Suprapubic skin (tissue), 3 donors: ENCODE data around the gene HNRNPF.

Experiments
- EP300 ChIP-seq: sonication (generic); formaldehyde crosslinking; IDR thresholded peaks from one replicate; pipeline ENCODE4 v1.6.1; 2017; ENCODE audit warnings: antibody characterized with exemption
- POLR2A ChIP-seq, 2 donors: fragments of 450-650 bp; IDR thresholded peaks; one replicate each; pipeline ENCODE4 v1.6.1; 2017; ENCODE audit warnings: antibody characterized with exemption in 2 of 2, mild to moderate bottlenecking in 2 of 2, moderate library complexity in 2 of 2
- TF ChIP-seq, protein P1 (sequence below), 2 donors: fragments of 200-600 bp in 1 of 2; fragments of 450-650 bp in 1 of 2; sonication (generic) in 1 of 2; IDR thresholded peaks; one replicate each; pipeline ENCODE4 v1.5.1; 2016 to 2019; ENCODE audit warnings: antibody characterized with exemption in 2 of 2, mild to moderate bottlenecking in 1 of 2, moderate library complexity in 1 of 2

DNA sequence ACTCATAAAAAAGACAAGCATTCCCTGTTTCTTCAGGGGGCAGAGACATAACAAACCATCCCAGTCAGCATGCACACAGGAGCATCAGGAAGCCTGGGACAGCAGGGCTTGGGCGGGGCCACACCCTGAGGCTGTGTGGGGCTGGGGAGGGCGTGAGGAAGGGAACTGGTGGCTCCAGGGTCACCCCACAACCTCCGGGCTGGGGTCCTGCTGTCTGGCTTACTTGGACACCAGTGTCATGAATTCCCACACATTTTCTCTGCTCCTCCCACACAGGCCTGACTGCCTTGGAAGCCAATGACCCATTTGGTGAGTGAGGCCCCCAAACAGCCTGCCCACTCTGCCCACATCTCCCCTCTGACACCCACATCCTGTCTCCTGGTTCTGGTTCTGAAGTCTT is 34.8 kb downstream of the HNRNPF start:
- TF ChIP-seq, protein P1, sequence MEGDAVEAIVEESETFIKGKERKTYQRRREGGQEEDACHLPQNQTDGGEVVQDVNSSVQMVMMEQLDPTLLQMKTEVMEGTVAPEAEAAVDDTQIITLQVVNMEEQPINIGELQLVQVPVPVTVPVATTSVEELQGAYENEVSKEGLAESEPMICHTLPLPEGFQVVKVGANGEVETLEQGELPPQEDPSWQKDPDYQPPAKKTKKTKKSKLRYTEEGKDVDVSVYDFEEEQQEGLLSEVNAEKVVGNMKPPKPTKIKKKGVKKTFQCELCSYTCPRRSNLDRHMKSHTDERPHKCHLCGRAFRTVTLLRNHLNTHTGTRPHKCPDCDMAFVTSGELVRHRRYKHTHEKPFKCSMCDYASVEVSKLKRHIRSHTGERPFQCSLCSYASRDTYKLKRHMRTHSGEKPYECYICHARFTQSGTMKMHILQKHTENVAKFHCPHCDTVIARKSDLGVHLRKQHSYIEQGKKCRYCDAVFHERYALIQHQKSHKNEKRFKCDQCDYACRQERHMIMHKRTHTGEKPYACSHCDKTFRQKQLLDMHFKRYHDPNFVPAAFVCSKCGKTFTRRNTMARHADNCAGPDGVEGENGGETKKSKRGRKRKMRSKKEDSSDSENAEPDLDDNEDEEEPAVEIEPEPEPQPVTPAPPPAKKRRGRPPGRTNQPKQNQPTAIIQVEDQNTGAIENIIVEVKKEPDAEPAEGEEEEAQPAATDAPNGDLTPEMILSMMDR (IDR thresholded peaks at IDR 0.05): no peak
- no peak for TF ChIP-seq POLR2A (IDR thresholded peaks at IDR 0.05)
- no peak for TF ChIP-seq EP300
